HepG2 (cell line): ENCODE results near the gene SPIRE1. TPM values are rescaled to one million over a fixed set of nuclear protein-coding genes. Genes with fewer than 3 reads are reported as not detected.
A peak's percentile ranks its signal among the peaks of the same experiment; 100 is the strongest.

ENCODE experiments used
- CEBPG ChIP-seq: IDR thresholded peaks from 2 replicates; pipeline ENCODE4 v1.6.1; 2016
- ETV5 ChIP-seq: IDR thresholded peaks from 2 replicates; pipeline ENCODE4 v1.6.1; 2018; ENCODE audit warnings: missing biosample characterization, missing genetic modification reagents, inconsistent platforms, borderline replicate concordance
- FOXO1 ChIP-seq: sonication (generic); formaldehyde crosslinking; IDR thresholded peaks from 2 replicates; pipeline ENCODE4 v1.4.0; 2020; ENCODE audit warnings: missing genetic modification reagents
- GABPA ChIP-seq, 2 experiments: IDR thresholded peaks; 2 replicates each; pipeline ENCODE4 v1.6.1; 2011 to 2016; ENCODE audit warnings: low read depth in 2 of 2, low read length in 1 of 2, missing biosample characterization in 1 of 2, missing genetic modification characterization in 1 of 2
- HNRNPLL ChIP-seq: fragments of 200-400 bp; formaldehyde crosslinking; IDR thresholded peaks from 2 replicates; pipeline ENCODE4 v1.6.1; 2017; ENCODE audit warnings: mild to moderate bottlenecking, low read depth, low read length; ENCODE audit not compliant: poor library complexity, severe bottlenecking
- NR2F1 ChIP-seq, 2 experiments: fragments of 450-650 bp in 1 of 2; formaldehyde crosslinking in 1 of 2; IDR thresholded peaks; 2 replicates each; pipeline versions ENCODE4 v1.5.0 to v1.6.1; 2016 to 2020; ENCODE audit warnings: mild to moderate bottlenecking in 1 of 2, missing compliant biosample characterization in 1 of 2, missing genetic modification reagents in 1 of 2, moderate library complexity in 1 of 2
- PPARG ChIP-seq: conservative IDR thresholded peaks from 2 replicates; pipeline ENCODE4 v1.6.1; 2016; ENCODE audit warnings: missing biosample characterization, missing genetic modification reagents
- RXRA ChIP-seq: sonication (generic); formaldehyde crosslinking; IDR thresholded peaks from 2 replicates; pipeline ENCODE4 v1.5.1; 2020; ENCODE audit warnings: missing genetic modification reagents
- RXRB ChIP-seq: IDR thresholded peaks from 2 replicates; pipeline ENCODE4 v1.6.1; 2016; ENCODE audit warnings: borderline replicate concordance, missing genetic modification reagents, missing compliant biosample characterization
- STAT5B ChIP-seq: sonication (generic); formaldehyde crosslinking; IDR thresholded peaks from 2 replicates; pipeline ENCODE4 v1.4.0; 2020; ENCODE audit warnings: missing genetic modification reagents
- TBX3 ChIP-seq: fragments of 450-650 bp; IDR thresholded peaks from 2 replicates; pipeline ENCODE4 v1.6.1; 2017; ENCODE audit warnings: antibody characterized with exemption, mild to moderate bottlenecking, inconsistent platforms, borderline replicate concordance
- TEAD3 ChIP-seq: optimal IDR thresholded peaks from 2 replicates; pipeline ENCODE3; 2016; ENCODE audit warnings: borderline replicate concordance
- ZBTB38 ChIP-seq: sonication (generic); formaldehyde crosslinking; IDR thresholded peaks from 2 replicates; pipeline ENCODE4 v1.5.1; 2020; ENCODE audit warnings: mild to moderate bottlenecking, missing genetic modification reagents
- ZMYM4 ChIP-seq: sonication (generic); formaldehyde crosslinking; IDR thresholded peaks from 2 replicates; pipeline ENCODE4 v1.8.1; 2023; ENCODE audit warnings: mild to moderate bottlenecking, missing genetic modification reagents
- ZNF460 ChIP-seq: sonication (generic); formaldehyde crosslinking; IDR thresholded peaks from 2 replicates; pipeline ENCODE4 v1.5.1; 2020; ENCODE audit warnings: missing genetic modification reagents, mild to moderate bottlenecking, borderline replicate concordance
- ZZZ3 ChIP-seq: sonication (generic); formaldehyde crosslinking; IDR thresholded peaks from 2 replicates; pipeline ENCODE4 v1.4.0; 2020; ENCODE audit warnings: missing genetic modification reagents, mild to moderate bottlenecking, borderline replicate concordance
- polyA plus RNA-seq, 8 experiments: library from polyadenylated mRNA; depleted of rRNA in 3 of 8; stranded (reverse) in 7 of 8; unstranded in 1 of 8; fragments of >200 nt; fragmentation: Illumina TruSeq in 4 of 8; extraction: Trizol in 4 of 8; gene quantifications; 2 replicates each; pipeline versions ENCODE4 v1.2.1 to v1.2.3, GENCODE V29; 2011 to 2016; ENCODE audit warnings: low read depth in 4 of 8, missing spikeins in 1 of 8, mixed read lengths in 1 of 8; ENCODE audit not compliant: insufficient read depth in 1 of 8
- total RNA-seq, 5 experiments: library from RNA; depleted of rRNA; stranded (reverse); fragments of >200 nt; fragmentation: Illumina TruSeq; extraction: Trizol; gene quantifications; 2 replicates each; pipeline ENCODE4 v1.2.3, GENCODE V29; 2016; ENCODE audit warnings: low read depth in 1 of 5
- TF ChIP-seq, protein P1 (sequence below): sonication (generic); formaldehyde crosslinking; IDR thresholded peaks from 2 replicates; pipeline ENCODE4 v1.8.1; 2023; ENCODE audit warnings: mild to moderate bottlenecking, missing genetic modification reagents
- TF ChIP-seq, protein P2 (sequence below): sonication (generic); formaldehyde crosslinking; conservative IDR thresholded peaks from 2 replicates; pipeline ENCODE4 v1.4.0; 2020; ENCODE audit warnings: missing genetic modification reagents
- TF ChIP-seq, protein P3 (sequence below): sonication (generic); formaldehyde crosslinking; IDR thresholded peaks from 2 replicates; pipeline ENCODE4 v1.8.0; 2022; ENCODE audit warnings: mild to moderate bottlenecking, missing genetic modification reagents
- TF ChIP-seq, protein P4 (sequence below): sonication (generic); formaldehyde crosslinking; IDR thresholded peaks from 2 replicates; pipeline ENCODE4 v1.4.0; 2020; ENCODE audit warnings: missing genetic modification reagents, mild to moderate bottlenecking, borderline replicate concordance
- TF ChIP-seq, protein P5 (sequence below): sonication (generic); formaldehyde crosslinking; IDR thresholded peaks from 2 replicates; pipeline ENCODE4 v1.4.0; 2020; ENCODE audit warnings: missing genetic modification reagents, borderline replicate concordance

The SPIRE1 gene
- total and polyA plus RNA-seq, 2 of the 13 experiments (the other 11 are each of a cell fraction or from before 2014, with no cell fraction given) = 9.9 to 21.3 TPM

DNA sequence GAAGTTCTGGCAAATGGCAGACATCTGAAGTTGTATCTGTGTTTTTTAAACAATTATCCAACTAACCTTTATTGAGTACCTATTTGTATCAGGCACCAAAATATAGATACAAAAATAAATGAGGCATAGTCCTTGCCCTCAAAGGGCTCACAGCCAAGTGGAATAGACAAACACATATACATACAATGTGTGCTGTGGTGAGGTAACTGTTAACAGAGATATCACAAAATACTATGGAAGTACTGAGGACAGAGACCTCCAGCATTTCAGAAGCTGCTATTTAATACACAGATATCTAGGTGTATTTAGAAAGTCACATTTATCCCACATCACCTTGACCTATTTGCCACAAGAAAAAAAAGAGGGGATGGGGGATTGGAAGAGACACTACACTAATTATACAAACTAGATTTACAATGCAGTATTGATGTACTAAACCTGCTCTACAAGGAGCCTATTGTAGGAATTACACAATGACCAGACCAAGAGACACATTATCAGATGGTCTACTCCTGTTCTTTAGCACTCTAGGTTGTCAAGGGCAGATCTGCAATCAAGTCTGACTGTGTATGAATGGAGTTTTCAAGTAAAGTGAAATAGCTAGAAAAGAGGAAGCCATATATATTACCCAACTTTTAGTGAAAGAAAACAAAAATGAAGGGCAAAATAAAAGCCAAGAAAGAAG lies 62.2 kb downstream of the SPIRE1 start (continued):
- TF ChIP-seq ZZZ3 (CRISPR knock-in tag) = no peak
- TF ChIP-seq, protein P1, sequence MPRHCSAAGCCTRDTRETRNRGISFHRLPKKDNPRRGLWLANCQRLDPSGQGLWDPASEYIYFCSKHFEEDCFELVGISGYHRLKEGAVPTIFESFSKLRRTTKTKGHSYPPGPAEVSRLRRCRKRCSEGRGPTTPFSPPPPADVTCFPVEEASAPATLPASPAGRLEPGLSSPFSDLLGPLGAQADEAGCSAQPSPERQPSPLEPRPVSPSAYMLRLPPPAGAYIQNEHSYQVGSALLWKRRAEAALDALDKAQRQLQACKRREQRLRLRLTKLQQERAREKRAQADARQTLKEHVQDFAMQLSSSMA = no peak
- TF ChIP-seq, protein P2, sequence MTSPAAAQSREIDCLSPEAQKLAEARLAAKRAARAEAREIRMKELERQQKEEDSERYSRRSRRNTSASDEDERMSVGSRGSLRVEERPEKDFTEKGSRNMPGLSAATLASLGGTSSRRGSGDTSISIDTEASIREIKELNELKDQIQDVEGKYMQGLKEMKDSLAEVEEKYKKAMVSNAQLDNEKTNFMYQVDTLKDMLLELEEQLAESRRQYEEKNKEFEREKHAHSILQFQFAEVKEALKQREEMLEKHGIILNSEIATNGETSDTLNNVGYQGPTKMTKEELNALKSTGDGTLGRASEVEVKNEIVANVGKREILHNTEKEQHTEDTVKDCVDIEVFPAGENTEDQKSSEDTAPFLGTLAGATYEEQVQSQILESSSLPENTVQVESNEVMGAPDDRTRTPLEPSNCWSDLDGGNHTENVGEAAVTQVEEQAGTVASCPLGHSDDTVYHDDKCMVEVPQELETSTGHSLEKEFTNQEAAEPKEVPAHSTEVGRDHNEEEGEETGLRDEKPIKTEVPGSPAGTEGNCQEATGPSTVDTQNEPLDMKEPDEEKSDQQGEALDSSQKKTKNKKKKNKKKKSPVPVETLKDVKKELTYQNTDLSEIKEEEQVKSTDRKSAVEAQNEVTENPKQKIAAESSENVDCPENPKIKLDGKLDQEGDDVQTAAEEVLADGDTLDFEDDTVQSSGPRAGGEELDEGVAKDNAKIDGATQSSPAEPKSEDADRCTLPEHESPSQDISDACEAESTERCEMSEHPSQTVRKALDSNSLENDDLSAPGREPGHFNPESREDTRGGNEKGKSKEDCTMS = no peak
- peak; percentile 60; the same call in 1 of the 2 replicates for TF ChIP-seq TBX3
- no peak for TF ChIP-seq HNRNPLL
- TF ChIP-seq FOXO1 (CRISPR knock-in tag) = no peak
- no peak for TF ChIP-seq RXRA (CRISPR knock-in tag)
- no peak for TF ChIP-seq TEAD3 (CRISPR knock-in tag)
- TF ChIP-seq PPARG (CRISPR knock-in tag) = peak; percentile 82
- peak; percentile 25; the same call in 1 of the 2 replicates for TF ChIP-seq ZMYM4 (CRISPR knock-in tag)
- no peak; the same call in 1 of the 2 replicates for TF ChIP-seq ETV5
- TF ChIP-seq, protein P3, sequence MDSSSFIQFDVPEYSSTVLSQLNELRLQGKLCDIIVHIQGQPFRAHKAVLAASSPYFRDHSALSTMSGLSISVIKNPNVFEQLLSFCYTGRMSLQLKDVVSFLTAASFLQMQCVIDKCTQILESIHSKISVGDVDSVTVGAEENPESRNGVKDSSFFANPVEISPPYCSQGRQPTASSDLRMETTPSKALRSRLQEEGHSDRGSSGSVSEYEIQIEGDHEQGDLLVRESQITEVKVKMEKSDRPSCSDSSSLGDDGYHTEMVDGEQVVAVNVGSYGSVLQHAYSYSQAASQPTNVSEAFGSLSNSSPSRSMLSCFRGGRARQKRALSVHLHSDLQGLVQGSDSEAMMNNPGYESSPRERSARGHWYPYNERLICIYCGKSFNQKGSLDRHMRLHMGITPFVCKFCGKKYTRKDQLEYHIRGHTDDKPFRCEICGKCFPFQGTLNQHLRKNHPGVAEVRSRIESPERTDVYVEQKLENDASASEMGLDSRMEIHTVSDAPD (CRISPR knock-in tag) = no peak; the same call in 1 of the 2 replicates
- peak in 1 of 2 experiments; percentile 54; a peak in 2 of 4 replicates for TF ChIP-seq NR2F1 (CRISPR knock-in tag; IDR thresholded peaks at IDR 0.05)
- TF ChIP-seq GABPA (IDR thresholded peaks at IDR 0.05; ENCODE audit: low read depth, low read length) = no peak
- no peak for TF ChIP-seq GABPA (CRISPR knock-in tag; IDR thresholded peaks at IDR 0.05; ENCODE audit: low read depth)
- peak; percentile 93 for TF ChIP-seq CEBPG
- TF ChIP-seq, protein P4, sequence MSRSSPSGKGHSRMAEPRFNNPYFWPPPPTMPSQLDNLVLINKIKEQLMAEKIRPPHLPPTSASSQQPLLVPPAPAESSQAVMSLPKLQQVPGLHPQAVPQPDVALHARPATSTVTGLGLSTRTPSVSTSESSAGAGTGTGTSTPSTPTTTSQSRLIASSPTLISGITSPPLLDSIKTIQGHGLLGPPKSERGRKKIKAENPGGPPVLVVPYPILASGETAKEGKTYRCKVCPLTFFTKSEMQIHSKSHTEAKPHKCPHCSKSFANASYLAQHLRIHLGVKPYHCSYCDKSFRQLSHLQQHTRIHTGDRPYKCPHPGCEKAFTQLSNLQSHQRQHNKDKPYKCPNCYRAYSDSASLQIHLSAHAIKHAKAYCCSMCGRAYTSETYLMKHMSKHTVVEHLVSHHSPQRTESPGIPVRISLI (CRISPR knock-in tag) = peak; percentile 92
- peak; percentile 72 for TF ChIP-seq RXRB (CRISPR knock-in tag)
- no peak for TF ChIP-seq ZBTB38 (CRISPR knock-in tag)
- no peak for TF ChIP-seq ZNF460 (CRISPR knock-in tag)
- TF ChIP-seq, protein P5, sequence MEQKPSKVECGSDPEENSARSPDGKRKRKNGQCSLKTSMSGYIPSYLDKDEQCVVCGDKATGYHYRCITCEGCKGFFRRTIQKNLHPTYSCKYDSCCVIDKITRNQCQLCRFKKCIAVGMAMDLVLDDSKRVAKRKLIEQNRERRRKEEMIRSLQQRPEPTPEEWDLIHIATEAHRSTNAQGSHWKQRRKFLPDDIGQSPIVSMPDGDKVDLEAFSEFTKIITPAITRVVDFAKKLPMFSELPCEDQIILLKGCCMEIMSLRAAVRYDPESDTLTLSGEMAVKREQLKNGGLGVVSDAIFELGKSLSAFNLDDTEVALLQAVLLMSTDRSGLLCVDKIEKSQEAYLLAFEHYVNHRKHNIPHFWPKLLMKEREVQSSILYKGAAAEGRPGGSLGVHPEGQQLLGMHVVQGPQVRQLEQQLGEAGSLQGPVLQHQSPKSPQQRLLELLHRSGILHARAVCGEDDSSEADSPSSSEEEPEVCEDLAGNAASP (CRISPR knock-in tag) = peak; percentile 68; the same call in 1 of the 2 replicates
- TF ChIP-seq STAT5B (CRISPR knock-in tag) = no peak
